Left lobe of liver (tissue), 2 donors: ENCODE measurements around the gene CDH1. TPM values are rescaled to one million over a fixed set of nuclear protein-coding genes. Genes with fewer than 3 reads are reported as not detected.
"Not testable (repeated sequence)": the region's sequence is repeated elsewhere in the genome, so short reads cannot be mapped to it uniquely, and the experiment has no call there.

Source experiments
- ATAC-seq: fragments of 200-7000 bp; cut with Tn5 transposase; one replicate; pipeline ENCODE4 v1.9.1; 2020; ENCODE audit warnings: mild to moderate bottlenecking, moderate library complexity
- DNase-seq: peaks from one replicate; pipeline ENCODE4 v3.0.0-alpha.2; 2020; ENCODE audit warnings: low spot score
- total RNA-seq: library from RNA; stranded (reverse); gene quantifications from one replicate; pipeline ENCODE4 v1.2.1, GENCODE V29; 2021
- donor health status: DM: no; HTN: no; CAD: no; lungs with moderate emphysema.
- donor health status: DM: no; HTN: yes; CAD: no.

CDH1 gene
- total RNA-seq: 115 TPM

GRCh38 chr16:68737046-68737729 is at the start of gene CDH1:
TSS of gene CDH1 (plus strand) at chr16:68737292. CDS start at chr16:68737416, 124 bp downstream.
- ATAC-seq (peak; percentile 77), DNase-seq (peak; percentile 91)

GRCh38 chr16:68689921-68690320 is 47.2 kb upstream of the CDH1 start:
- no peak for ATAC-seq
- DNase-seq: no peak

GRCh38 chr16:68695575-68695974 is 41.5 kb upstream of the CDH1 start:
- DNase-seq (no peak), ATAC-seq (no peak)

- no peak for DNase-seq
- peak; percentile 32 for ATAC-seq
Measured at GRCh38 chr16:68696514-68696913, 40.6 kb upstream of the CDH1 start.

DNA sequence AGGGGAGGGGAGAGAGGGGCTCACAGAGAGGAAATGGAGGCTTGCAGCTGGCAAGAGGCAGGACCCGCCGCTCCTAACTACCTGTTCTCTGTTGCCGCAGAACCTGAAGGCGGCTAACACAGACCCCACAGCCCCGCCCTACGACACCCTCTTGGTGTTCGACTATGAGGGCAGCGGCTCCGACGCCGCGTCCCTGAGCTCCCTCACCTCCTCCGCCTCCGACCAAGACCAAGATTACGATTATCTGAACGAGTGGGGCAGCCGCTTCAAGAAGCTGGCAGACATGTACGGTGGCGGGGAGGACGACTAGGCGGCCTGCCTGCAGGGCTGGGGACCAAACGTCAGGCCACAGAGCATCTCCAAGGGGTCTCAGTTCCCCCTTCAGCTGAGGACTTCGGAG is 39.0 kb upstream of the CDH1 start:
- DNase-seq (no peak), ATAC-seq (no peak)

DNA sequence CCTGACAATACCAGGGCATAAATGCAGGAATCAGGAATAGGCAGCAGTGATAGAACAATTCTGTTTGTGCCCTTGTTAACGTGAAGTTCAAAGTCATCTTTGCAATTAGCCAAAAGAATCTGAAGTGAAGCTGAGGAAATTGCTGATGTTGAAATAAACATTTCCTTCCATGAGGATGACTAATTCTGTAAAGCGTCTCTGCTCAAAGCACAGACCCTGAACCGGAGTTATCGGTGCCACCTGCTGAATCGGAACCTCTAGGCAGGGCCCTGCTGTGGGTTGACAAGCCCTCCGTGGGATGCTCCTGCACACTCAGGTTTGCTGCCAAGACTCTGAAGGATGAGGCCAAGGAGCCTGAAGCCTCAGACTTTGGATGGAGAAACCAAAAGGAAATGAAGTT is 37.0 kb upstream of the CDH1 start:
- DNase-seq (no peak), ATAC-seq (no peak)

DNA sequence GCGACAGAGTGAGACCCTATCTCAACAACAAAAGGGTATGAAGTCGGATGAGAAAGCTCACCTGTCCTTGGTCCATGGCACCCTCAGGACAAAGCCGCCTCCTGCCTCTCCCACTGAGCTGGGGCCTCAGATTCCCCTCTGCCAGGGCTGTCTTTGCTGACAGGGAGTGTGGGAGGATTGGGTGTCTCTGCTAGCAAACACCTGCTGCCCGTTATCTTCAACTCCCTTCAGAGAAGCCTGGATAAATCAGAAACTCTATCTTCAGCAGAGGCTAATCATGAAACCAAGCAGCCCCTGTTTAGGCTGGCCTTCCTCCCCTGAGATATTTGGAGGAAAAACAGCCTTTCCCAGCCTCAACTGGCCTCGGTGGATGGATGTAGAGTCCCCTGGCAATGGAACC is 36.3 kb upstream of the CDH1 start:
- no peak for DNase-seq
- ATAC-seq: no peak

DNA sequence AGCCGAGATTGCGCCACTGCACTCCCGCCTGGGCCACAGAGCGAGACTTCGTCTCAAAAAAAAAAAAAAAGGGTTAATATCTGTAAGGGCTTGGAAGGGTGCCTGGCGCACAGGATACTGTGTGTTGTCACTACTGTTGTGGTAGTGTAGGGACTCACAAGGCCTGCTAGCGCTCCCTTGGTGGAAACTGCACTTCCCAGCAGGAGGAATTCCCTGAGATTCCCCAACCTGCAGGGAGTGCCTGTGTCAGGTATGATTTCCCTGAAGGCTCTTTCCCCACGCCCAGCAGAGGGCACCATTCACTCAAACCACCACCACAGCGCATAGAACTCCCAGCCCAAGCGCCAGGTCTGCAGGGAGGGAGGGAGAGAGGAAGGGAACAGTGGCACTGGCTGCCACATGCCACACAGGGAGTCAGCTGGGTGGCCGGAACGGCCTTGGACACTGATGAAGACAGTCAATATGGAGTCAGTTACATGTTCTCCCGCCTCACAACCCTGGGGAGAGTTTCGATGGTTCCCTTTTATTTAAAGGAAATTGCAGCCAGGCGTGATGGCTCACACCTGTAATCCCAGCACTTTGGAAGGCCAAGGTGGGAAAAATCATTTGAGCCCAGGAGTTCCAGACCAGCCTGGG is 32.7 kb upstream of the CDH1 start:
- DNase-seq: peak; percentile 89
- peak; percentile 100 for ATAC-seq

DNA sequence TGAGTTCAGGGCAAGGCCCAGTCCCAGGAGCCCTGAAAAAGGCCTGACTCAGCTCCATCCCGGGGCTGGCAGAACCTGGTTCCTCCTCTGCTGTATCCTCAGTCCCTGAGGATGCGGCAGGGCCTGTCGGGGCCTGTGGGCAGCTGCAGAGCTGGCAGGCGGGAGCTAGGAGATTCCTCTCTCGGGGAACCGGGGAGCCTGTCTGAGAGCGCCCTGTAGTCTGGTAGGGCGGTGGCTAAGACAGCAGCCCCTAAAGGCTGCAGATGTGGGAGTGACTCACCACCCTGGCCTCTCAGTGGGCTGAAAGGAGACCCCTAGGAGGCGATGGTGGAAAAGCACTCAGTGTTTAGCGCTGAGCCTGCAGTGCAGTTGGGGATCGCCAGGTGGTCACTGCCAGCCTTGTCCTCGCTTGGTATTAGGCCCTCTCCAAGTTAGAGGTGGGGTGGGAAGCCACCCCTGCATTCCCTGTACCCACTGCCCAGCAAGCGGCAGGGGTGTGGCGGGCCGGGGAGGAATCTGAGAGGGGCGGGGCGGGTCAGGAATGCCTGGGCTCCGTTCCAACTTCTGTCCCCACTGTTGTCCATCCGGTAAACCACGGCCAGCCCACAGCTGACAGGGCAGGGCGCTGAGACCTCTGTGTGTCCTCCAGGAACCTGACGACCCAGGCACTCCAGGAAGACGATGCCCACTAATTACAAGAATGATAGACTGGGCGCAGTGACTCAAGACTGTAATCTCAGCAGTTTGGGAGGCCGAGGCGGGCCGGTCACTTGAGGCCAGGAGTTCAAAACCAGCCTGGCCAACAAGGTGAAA is 29.5 kb upstream of the CDH1 start:
- no peak for DNase-seq
- no peak for ATAC-seq

DNA sequence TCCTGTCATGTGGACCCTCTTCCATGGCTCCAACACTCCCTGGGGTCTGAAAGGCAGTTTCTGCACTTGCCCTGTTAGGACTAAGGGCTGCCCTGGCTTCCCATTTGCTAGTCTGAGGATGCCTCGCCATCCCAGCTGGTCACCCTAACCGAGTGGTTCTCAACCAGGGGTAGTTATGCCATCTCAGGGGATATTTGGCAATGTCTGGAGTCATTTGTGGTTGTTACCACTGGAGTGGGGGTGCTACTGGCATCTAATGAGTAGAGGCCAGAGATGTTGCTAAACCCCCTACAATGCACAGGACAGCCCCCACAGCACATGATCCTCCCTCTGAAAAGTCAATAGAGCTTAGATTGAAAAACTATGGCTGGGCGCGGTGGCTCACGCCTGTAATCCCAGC is 26.9 kb upstream of the CDH1 start:
- ATAC-seq (no peak), DNase-seq (no peak)

- ATAC-seq: peak; percentile 44
Measured at GRCh38 chr16:68711421-68712139, 25.5 kb upstream of the CDH1 start.

DNA sequence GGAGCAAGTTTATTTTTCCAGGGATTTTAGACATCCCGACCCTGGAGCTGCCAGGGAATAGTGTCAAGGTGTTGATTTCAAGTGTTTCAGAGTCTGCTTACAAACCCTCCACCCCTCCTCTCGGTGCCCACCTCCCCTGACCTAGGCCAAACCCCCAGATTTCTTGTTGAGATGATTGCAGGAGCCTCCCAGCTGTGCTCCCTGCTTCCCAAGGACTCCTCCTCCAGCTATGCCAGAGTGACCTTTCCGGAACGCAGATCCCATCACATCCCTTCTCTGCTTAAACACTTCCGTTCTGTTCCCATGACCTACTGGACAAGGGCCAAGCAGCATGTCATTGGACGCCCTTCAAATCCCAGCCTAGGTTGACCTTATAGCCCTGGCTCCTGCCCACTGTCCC is 23.7 kb upstream of the CDH1 start:
- ATAC-seq (no peak), DNase-seq (no peak)

More at GRCh38 chr16:68711421-68712139, 25.5 kb upstream of the CDH1 start:
- no peak for DNase-seq

DNA sequence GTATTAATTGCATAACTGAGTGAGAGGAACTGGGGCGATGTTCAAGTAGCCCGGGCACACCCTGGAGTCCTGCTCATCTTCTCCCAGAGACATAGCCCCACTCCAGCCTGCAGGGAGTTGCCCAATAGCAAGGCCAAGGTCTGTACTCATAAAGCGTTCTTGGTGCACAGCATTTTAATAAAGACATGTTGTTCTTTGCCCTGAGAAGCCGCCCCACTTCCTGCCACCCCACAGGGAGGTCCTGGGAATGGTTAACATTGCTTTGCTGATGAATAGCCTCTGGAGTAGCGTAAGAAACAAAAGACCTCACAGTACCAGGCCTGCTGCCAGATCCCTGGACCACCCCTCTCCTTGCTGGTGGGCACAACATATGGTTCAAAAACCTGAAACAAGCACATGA is 21.6 kb upstream of the CDH1 start:
- peak; percentile 31 for ATAC-seq
- DNase-seq: no peak

- not testable (repeated sequence) for ATAC-seq
Measured at GRCh38 chr16:68716516-68716915, 20.6 kb upstream of the CDH1 start.

DNA sequence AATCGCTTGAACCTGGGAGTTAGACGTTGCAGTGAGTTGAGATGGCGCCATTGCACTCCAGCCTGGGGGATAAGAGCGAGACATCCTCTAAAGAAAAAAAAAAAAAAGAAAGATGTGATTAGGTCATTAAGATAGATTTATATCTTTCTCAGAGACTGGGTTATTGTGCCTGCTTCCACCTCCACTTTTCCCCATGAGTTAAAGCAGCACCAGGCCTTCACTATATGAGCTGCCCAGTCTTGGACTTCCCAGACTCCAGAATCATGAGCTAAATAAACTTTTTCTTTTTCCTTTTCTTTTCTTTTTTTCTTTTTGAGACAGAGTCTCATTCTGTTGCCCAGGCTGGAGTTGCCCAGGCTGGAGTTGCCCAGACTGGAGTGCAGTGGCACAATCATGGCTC is 19.4 kb upstream of the CDH1 start:
- ATAC-seq (no peak), DNase-seq (no peak)

More at GRCh38 chr16:68716516-68716915, 20.6 kb upstream of the CDH1 start:
- DNase-seq: not testable (repeated sequence)

GRCh38 chr16:68718590-68718989 is 18.5 kb upstream of the CDH1 start:
- ATAC-seq (no peak), DNase-seq (no peak)

DNA sequence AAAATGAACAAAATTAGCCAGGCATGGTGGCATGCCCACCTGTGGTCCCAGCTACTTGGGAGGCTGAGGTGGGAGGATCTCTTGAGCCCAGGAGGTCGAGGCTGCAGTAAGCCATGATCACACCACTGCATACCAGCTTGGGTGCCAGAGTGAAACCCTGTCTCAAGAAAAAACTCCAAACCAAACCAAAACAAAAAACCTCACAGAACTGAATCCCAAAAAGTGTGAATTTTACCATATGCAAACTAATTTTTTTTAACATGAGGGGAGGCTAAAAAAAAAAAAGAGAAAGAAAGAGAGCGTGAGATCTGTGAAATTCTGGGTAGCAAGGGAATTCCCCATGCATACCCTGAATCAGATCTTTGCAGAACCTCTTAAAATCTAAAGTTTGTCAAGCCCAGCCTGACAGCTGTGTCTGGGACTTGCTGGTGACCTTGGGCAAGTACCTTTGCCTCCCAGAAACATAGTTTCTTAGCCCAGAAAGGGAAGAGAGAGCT is 17.1 kb upstream of the CDH1 start:
- DNase-seq (no peak), ATAC-seq (no peak)

GRCh38 chr16:68722119-68723024 is 14.7 kb upstream of the CDH1 start:
- no peak for ATAC-seq
- DNase-seq: no peak

GRCh38 chr16:68724797-68725196 is 12.3 kb upstream of the CDH1 start:
- ATAC-seq: no peak
- no peak for DNase-seq

GRCh38 chr16:68728523-68728922 is 8.6 kb upstream of the CDH1 start:
- no peak for ATAC-seq

More at GRCh38 chr16:68728523-68728922, 8.6 kb upstream of the CDH1 start:
- no peak for DNase-seq
